Tibial artery (tissue), 4 donors: Measurements from ENCODE around the gene KLK5.

Experiments
- DNase-seq, 2 donors: peaks; one replicate each; pipeline ENCODE4 v3.0.0-alpha.2; 2019
- H3K27ac ChIP-seq, 2 donors: fragments of 200-600 bp; sonication (generic) in 1 of 2; 1 replicate in 1 of 2; 2 replicates in 1 of 2; pipeline ENCODE4 v1.5.1; 2018 to 2019; ENCODE audit warnings: mild to moderate bottlenecking in 1 of 2
- H3K27me3 ChIP-seq, 2 donors: fragments of 200-600 bp; sonication (generic) in 1 of 2; one replicate each; pipeline versions ENCODE4 v1.5.1 to v1.6.0; 2016 to 2019
- H3K36me3 ChIP-seq, 3 donors: fragments of 200-600 bp; sonication (generic) in 2 of 3; one replicate each; pipeline ENCODE4 v1.5.1; 2016 to 2019; ENCODE audit warnings: mild to moderate bottlenecking in 2 of 3
- H3K4me1 ChIP-seq, 4 donors: fragments of 200-600 bp; sonication (generic) in 2 of 4; 1 replicate in 3 of 4; 2 replicates in 1 of 4; pipeline ENCODE4 v1.5.1; 2016 to 2019
- H3K4me3 ChIP-seq, 2 donors: fragments of 200-600 bp; sonication (generic) in 1 of 2; 1 replicate in 1 of 2; 2 replicates in 1 of 2; pipeline ENCODE4 v1.5.1; 2018 to 2019; ENCODE audit warnings: mild to moderate bottlenecking in 2 of 2
- H3K9me3 ChIP-seq, 3 donors: fragments of 200-600 bp; sonication (generic) in 1 of 3; one replicate each; pipeline ENCODE4 v1.5.1; 2016 to 2019
- intact Hi-C: fragments of 100-400 bp; cut with DNase I; formaldehyde crosslinking; loops from one replicate; pipeline ENCODE4 v1.15.0; 2023; ENCODE audit warnings: low total_unique reads
- TF ChIP-seq, protein P1 (sequence below), 2 experiments: fragments of 200-600 bp in 1 of 2; fragments of 450-650 bp in 1 of 2; IDR thresholded peaks; one replicate each; pipeline ENCODE4 v1.5.1; 2017 to 2019; ENCODE audit warnings: antibody characterized with exemption in 2 of 2, mild to moderate bottlenecking in 1 of 2, moderate library complexity in 1 of 2

KLK5 gene

DNA sequence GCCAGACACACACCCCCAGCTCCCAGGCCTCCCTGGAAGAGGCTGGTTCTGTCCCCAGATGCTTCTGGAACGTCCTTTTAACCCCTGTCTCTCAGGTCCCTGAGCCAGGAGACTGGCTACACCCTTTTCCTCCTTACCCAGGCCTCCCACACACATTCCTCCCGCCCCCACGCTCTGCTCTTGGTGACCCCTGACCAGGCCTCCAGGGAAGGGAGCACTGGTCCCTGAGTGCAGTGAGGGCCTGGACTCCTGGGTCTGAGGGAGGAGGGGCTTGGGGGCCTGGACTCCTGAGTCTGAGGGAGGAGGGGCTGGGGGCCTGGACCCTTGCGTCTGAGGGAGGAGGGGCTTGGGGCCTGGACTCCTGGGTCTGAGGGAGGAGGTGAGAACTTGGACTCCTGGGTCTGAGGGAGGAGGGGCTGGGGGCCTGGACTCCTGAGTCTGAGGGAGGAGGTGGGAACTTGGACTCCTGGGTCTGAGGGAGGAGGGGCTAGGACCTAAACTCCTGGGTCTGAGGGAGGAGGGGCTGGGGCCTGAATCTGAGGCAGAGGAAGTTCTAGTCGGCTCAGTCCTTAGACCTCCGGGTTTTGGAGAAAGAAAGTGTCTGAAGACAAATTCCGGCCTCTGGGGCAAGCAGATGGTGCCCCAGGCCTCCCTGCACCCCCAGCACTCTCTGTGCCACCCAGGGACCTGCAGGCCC is 16.0 kb upstream of the KLK5 start:
- intact Hi-C loops = no loop called here

DNA sequence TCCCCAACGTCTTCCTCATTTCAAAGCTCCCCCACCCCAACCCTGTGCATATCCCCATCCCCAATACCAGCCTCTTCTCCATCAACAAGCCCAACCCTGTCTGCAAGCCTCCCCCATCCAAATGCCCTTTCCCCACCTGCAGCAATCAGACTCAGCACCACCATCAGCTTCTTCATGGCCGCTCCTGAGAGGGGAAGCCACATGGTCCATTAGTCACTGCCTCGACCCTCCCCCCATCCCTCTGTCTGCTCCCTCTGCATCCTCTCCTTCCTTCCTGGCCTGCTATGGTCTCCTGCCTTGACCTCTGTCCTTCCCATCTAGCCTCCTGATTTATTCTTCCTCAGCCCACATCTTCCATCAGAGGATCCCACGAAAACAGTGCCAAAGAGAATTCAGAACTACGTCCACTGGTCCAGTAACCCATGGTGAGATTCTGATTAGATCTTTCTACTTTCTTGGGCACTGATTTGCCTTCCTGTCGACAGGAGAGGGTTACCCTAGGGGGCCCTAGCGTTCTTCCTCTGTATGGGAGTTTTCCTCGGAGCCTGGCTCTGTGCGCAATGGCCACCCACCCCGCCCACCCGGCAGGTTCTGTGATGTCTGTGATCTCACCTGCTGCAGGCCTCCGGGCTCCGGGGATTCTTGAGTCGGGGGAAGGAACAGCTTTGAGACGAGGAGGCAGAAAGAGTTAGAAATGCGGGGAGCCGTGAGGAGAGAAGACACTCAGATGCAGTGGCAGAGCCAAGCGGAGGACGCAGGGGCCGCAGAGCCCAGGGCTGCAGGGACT is 15.3 kb upstream of the KLK5 start:
- no peaks in the 10 kb centered on the region for H3K4me1 ChIP-seq
- H3K9me3 ChIP-seq = no peaks in the 10 kb centered on the region
- no peak overlapping the region for H3K27ac ChIP-seq
- TF ChIP-seq, protein P1, sequence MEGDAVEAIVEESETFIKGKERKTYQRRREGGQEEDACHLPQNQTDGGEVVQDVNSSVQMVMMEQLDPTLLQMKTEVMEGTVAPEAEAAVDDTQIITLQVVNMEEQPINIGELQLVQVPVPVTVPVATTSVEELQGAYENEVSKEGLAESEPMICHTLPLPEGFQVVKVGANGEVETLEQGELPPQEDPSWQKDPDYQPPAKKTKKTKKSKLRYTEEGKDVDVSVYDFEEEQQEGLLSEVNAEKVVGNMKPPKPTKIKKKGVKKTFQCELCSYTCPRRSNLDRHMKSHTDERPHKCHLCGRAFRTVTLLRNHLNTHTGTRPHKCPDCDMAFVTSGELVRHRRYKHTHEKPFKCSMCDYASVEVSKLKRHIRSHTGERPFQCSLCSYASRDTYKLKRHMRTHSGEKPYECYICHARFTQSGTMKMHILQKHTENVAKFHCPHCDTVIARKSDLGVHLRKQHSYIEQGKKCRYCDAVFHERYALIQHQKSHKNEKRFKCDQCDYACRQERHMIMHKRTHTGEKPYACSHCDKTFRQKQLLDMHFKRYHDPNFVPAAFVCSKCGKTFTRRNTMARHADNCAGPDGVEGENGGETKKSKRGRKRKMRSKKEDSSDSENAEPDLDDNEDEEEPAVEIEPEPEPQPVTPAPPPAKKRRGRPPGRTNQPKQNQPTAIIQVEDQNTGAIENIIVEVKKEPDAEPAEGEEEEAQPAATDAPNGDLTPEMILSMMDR (IDR thresholded peaks at IDR 0.05) = no peak
- no peaks in the 10 kb centered on the region for H3K36me3 ChIP-seq
- no peak for DNase-seq
- intact Hi-C loops = no loop called here
- H3K27me3 ChIP-seq = peaks cover 0 to 22% of the 10 kb centered on the region in 2 donors
- H3K4me3 ChIP-seq = no peak overlapping the region

More for the DNA sequence above, 16.0 kb upstream of the KLK5 start:
- no peak for DNase-seq
- Histone ChIP-seq H3K27me3 (peaks cover 0 to 20% of the 10 kb centered on the region in 2 donors), H3K27ac (no peak overlapping the region), H3K4me3 (no peak overlapping the region), H3K4me1 (no peaks in the 10 kb centered on the region), H3K9me3 (no peaks in the 10 kb centered on the region), H3K36me3 (no peaks in the 10 kb centered on the region)
- TF ChIP-seq, protein P1 (IDR thresholded peaks at IDR 0.05) = no peak

DNA sequence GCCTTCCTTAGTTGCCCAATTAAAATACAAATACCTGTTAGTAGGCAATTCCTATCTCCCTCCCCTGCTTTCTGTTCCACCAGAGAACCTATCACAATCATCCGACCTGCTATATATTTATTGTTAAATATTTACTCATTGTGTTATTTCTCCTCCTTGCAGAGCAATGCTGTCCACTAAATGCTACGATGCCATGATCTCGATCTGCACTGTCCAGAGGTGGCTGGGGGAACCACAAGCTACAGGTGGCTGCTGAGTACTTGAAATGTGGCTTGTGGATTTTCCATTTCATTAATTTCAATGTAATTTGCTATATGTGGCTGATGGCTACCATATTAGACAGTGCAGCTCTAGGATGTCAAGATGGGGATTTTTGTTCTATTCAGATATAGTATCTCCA is 11.4 kb upstream of the KLK5 start:
- peaks cover 0 to 15% of the 10 kb centered on the region in 2 donors for H3K27me3 ChIP-seq
- no peak for DNase-seq
- intact Hi-C loops = no loop called here

DNA sequence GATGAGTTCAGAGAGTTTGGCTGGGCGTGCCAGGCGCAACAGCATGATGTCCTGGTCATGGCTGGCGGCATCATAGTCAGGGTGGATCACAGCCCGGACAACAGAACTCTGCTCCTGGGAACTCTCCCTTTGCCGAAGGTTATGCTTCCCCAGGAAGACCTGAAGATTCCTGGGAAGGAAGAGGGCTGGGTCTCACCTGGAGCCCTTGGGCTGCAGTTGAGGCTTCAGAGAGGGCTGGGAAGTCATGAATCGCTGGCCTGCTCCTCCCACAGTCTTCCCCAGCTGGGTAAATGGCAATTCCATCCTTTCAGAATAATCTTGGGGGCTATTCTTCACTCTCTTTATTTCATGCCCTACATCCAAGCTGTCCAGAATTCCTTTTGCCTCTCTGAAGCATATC is 10.5 kb upstream of the KLK5 start:
- Histone ChIP-seq H3K27ac (no peak overlapping the region), H3K36me3 (no peaks in the 10 kb centered on the region), H3K27me3 (peaks cover 0 to 6% of the 10 kb centered on the region in 2 donors), H3K4me1 (no peaks in the 10 kb centered on the region), H3K4me3 (no peak overlapping the region), H3K9me3 (no peaks in the 10 kb centered on the region)
- DNase-seq = no peak
- TF ChIP-seq, protein P1 (IDR thresholded peaks at IDR 0.05) = no peak
- intact Hi-C loops = no loop called here

More for the DNA sequence above, 11.4 kb upstream of the KLK5 start:
- H3K36me3 ChIP-seq = no peaks in the 10 kb centered on the region
- no peak overlapping the region for H3K27ac ChIP-seq
- no peaks in the 10 kb centered on the region for H3K9me3 ChIP-seq
- H3K4me1 ChIP-seq = no peaks in the 10 kb centered on the region
- TF ChIP-seq, protein P1 (IDR thresholded peaks at IDR 0.05) = no peak
- H3K4me3 ChIP-seq = no peak overlapping the region

DNA sequence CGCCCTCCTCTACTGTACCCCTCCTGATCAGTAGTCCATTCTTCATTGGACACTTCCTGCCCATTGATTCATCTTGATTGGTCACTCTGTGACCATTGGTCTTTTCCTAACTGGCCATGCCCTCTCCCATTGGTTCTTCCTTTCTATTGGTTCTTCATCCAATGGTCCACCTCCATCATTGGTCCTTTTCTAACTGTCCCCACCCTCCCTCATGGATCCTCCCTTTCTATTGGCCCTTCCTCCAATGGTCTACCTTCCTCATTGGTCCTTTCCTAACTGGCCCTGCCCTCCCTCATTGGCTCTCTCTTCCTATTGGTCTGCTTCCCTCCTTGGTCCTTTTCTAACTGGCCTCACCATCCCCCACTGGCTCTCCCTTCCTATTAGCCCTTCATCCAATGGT is 9.4 kb upstream of the KLK5 start:
- Histone ChIP-seq H3K27me3 (peaks cover 0 to 3% of the 10 kb centered on the region in 2 donors), H3K9me3 (no peaks in the 10 kb centered on the region), H3K36me3 (no peaks in the 10 kb centered on the region), H3K4me1 (no peaks in the 10 kb centered on the region), H3K27ac (no peak overlapping the region), H3K4me3 (no peak overlapping the region)
- intact Hi-C loops = no loop called here
- DNase-seq = no peak
- TF ChIP-seq, protein P1 (IDR thresholded peaks at IDR 0.05) = no peak
